Putamen (tissue), 1 donor: ENCODE results near the gene RPS10.

Source experiments
- DNase-seq: peaks from one replicate; pipeline ENCODE4 v3.0.0-alpha.2; 2016; ENCODE audit warnings: low spot score

RPS10 gene

GRCh38 chr6:34370361-34370760 is 55.5 kb downstream of the RPS10 start:
- peak; percentile 47 for DNase-seq

- no peak for DNase-seq
Observed at GRCh38 chr6:34369385-34369784, 56.5 kb downstream of the RPS10 start.
